ENCODE results near the gene TSPAN10. TPM values are rescaled to one million over a fixed set of nuclear protein-coding genes. Genes with fewer than 3 reads are reported as not detected.

Gene TSPAN10
- total and polyA plus RNA-seq, 2 of the 8 experiments (the other 6 are each of a cell fraction or from before 2014, with no cell fraction given), result 0.99 to 1.1 TPM

- TF ChIP-seq BACH1 (IDR thresholded peaks at IDR 0.05; ENCODE audit: low read length) (no peak), SAP30 (IDR thresholded peaks at IDR 0.05; ENCODE audit: insufficient read depth, insufficient replicate concordance, low read length) (no peak), TAF1 (IDR thresholded peaks at IDR 0.05; ENCODE audit: low read depth, low read length) (no peak)
Measured at GRCh38 chr17:81638683-81639082, 1.7 kb downstream of the TSPAN10 start (continued).

Data from H1 (cell line).